K562 (cell line): ENCODE results near the gene LRRK1. TPM values are rescaled to one million over a fixed set of nuclear protein-coding genes. Genes with fewer than 3 reads are reported as not detected.

Experiments
- ARID4B ChIP-seq: sonication (generic); formaldehyde crosslinking; IDR thresholded peaks from 2 replicates; pipeline ENCODE4 v1.8.0; 2022; ENCODE audit warnings: mild to moderate bottlenecking, missing genetic modification reagents
- BRF2 ChIP-seq: IDR thresholded peaks from 3 replicates; pipeline ENCODE4 v1.6.1; 2011; ENCODE audit warnings: borderline replicate concordance, mild to moderate bottlenecking; ENCODE audit not compliant: insufficient read length, insufficient read depth
- MAFG ChIP-seq: fragments of 450-650 bp; conservative IDR thresholded peaks from 2 replicates; pipeline ENCODE4 v1.6.1; 2016; ENCODE audit warnings: missing genetic modification characterization, missing compliant biosample characterization
- MLX ChIP-seq, 2 experiments: fragments of 450-650 bp in 1 of 2; sonication (generic) in 1 of 2; formaldehyde crosslinking; conservative IDR thresholded peaks; 2 replicates each; pipeline versions ENCODE4 v1.4.0 to v1.8.1; 2020 to 2022; ENCODE audit warnings: mild to moderate bottlenecking in 1 of 2, missing genetic modification reagents in 1 of 2
- MTF1 ChIP-seq: fragments of 250-450 bp; sonication (Bioruptor Pico); IDR thresholded peaks from 2 replicates; pipeline ENCODE4 v1.9.0; 2021; ENCODE audit warnings: moderate library complexity, mild to moderate bottlenecking, inconsistent platforms, borderline replicate concordance
- POLR2G ChIP-seq: fragments of 200-400 bp; formaldehyde crosslinking; IDR thresholded peaks from 2 replicates; pipeline ENCODE4 v1.6.1; 2017; ENCODE audit warnings: low read depth, mild to moderate bottlenecking, antibody characterized with exemption, low read length, moderate library complexity
- PRDM10 ChIP-seq: fragments of 450-650 bp; IDR thresholded peaks from 2 replicates; pipeline ENCODE4 v1.6.1; 2018; ENCODE audit not compliant: partially characterized antibody
- PRMT5 ChIP-seq: sonication (generic); formaldehyde crosslinking; IDR thresholded peaks from 2 replicates; pipeline ENCODE4 v1.5.0; 2020; ENCODE audit warnings: missing genetic modification reagents
- SREBF1 ChIP-seq: fragments of 150-350 bp; IDR thresholded peaks from 2 replicates; pipeline ENCODE4 v1.6.1; 2014; ENCODE audit warnings: antibody characterized with exemption, low read depth, low read length, borderline replicate concordance
- ZNF121 ChIP-seq: sonication (generic); formaldehyde crosslinking; conservative IDR thresholded peaks from 2 replicates; pipeline ENCODE4 v1.8.0; 2022; ENCODE audit warnings: missing genetic modification reagents
- ZNF232 ChIP-seq: sonication (generic); formaldehyde crosslinking; IDR thresholded peaks from 2 replicates; pipeline ENCODE4 v1.8.0; 2022; ENCODE audit warnings: mild to moderate bottlenecking, missing genetic modification reagents
- ZNF609 ChIP-seq: sonication (generic); formaldehyde crosslinking; IDR thresholded peaks from 2 replicates; pipeline ENCODE4 v1.8.1; 2023; ENCODE audit warnings: missing genetic modification reagents, mild to moderate bottlenecking, borderline replicate concordance
- ZSCAN29 ChIP-seq: fragments of 450-650 bp; IDR thresholded peaks from 2 replicates; pipeline ENCODE4 v1.6.1; 2017
- polyA plus RNA-seq, 8 experiments: library from polyadenylated mRNA; depleted of rRNA in 4 of 8; stranded (reverse) in 5 of 8; unstranded in 3 of 8; fragments of >200 nt; fragmentation: Nextera tagmentation in 2 of 8; fragmentation: Illumina TruSeq in 1 of 8; extraction: Ambion mirVana in 2 of 8; extraction: Trizol in 1 of 8; gene quantifications; 2 replicates each; pipeline versions ENCODE4 v1.2.1 to v1.2.3, GENCODE V29; 2011 to 2014; ENCODE audit warnings: inconsistent platforms in 1 of 8, missing spikeins in 1 of 8
- total RNA-seq, 7 experiments: library from RNA; depleted of rRNA in 6 of 7; stranded (reverse); fragments of >200 nt in 6 of 7; fragmentation: Illumina TruSeq in 2 of 7; extraction: Trizol in 2 of 7; gene quantifications; 2 replicates each; pipeline versions ENCODE4 v1.2.1 to v1.2.3, GENCODE V29; 2011 to 2021; ENCODE audit warnings: low replicate concordance in 1 of 7

LRRK1 gene
- total and polyA plus RNA-seq, 9 of the 15 experiments (the other 6 are each of a cell fraction or from before 2014, with no cell fraction given): 0.01 to 1.5 (median 0.11) TPM

- no peak for TF ChIP-seq ARID4B (CRISPR knock-in tag)
- no peak for TF ChIP-seq BRF2
- no peak for TF ChIP-seq ZNF232 (CRISPR knock-in tag)
- no peak for TF ChIP-seq ZSCAN29
- no peak for TF ChIP-seq MLX (CRISPR knock-in tag; conservative IDR thresholded peaks at IDR 0.05)
- TF ChIP-seq MAFG (tag): no peak
- TF ChIP-seq ZNF609 (CRISPR knock-in tag): no peak
- no peak for TF ChIP-seq ZNF121 (CRISPR knock-in tag)
- no peak for TF ChIP-seq MTF1
- TF ChIP-seq SREBF1: no peak
- no peak for TF ChIP-seq PRDM10
- no peak for TF ChIP-seq POLR2G
- no peak for TF ChIP-seq PRMT5
Observed at GRCh38 chr15:100890850-100891249, 28.3 kb upstream of the LRRK1 start (continued).
